Measurements from ENCODE around the gene INPP5E.
"Not testable (repeated sequence)": the region's sequence is repeated elsewhere in the genome, so short reads cannot be mapped to it uniquely, and the experiment has no call there.

Gene INPP5E

DNA sequence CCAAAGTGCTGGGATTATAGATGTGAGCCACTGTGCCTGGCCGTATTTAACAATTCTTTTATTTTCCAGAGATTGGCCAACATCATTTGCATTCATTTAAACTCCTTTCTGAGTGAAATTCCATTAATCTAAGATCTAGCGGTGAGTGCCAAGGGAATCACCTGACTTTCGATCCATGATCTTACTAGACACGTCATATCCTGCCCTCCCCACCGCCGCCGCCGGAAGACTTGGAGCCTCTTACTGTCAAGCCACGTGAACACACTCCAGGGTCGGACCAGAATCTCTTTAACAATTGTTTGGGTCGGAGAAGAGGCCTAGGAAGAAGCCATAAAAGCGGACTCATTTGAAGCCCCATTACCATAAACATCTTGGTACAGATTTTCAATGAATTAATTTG, 12.9 kb downstream of the INPP5E start:
- H3K27ac ChIP-seq (ENCODE audit: low read depth, low read length) = no peak overlapping the region
- no peaks in the 10 kb centered on the region for H3K4me1 ChIP-seq (ENCODE audit: control insufficient read depth, insufficient read depth, low read length)
- H3K9ac ChIP-seq (ENCODE audit: low read length) = no peak overlapping the region
- H3K27me3 ChIP-seq (ENCODE audit: control insufficient read depth, insufficient read depth, low read length) = no peaks in the 10 kb centered on the region
- peaks cover 23% of the 10 kb centered on the region for H3K36me3 ChIP-seq (ENCODE audit: control insufficient read depth, insufficient read depth, low read length)
- no peak overlapping the region for H3K4me3 ChIP-seq (ENCODE audit: low read length)

DNA sequence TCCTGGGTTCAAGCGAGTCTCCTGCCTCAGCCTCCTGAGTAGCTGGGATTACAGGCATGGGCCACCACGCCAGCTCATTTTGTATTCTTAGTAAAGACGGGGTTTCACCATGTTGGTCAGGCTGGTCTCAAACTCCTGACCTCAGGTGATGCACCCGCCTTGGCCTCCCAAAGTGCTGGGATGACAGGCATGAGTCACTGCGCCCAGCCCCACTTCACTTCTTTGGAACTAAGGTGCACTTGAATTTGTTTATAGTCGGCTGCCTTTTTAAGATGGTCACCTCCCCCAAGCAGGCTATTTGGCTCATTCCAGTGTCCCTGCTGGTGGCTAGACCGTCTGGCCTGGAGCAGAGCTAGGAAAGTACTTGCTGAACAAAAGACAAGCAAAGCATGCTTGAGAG, 14.3 kb downstream of the INPP5E start:
- H3K4me1 ChIP-seq (ENCODE audit: control insufficient read depth, insufficient read depth, low read length); H3K9ac ChIP-seq (ENCODE audit: low read length); H3K27ac ChIP-seq (ENCODE audit: low read depth, low read length); H3K4me3 ChIP-seq (ENCODE audit: low read length); H3K27me3 ChIP-seq (ENCODE audit: control insufficient read depth, insufficient read depth, low read length): not testable (repeated sequence)
- H3K36me3 ChIP-seq (ENCODE audit: control insufficient read depth, insufficient read depth, low read length) = peaks cover 23% of the 10 kb centered on the region

DNA sequence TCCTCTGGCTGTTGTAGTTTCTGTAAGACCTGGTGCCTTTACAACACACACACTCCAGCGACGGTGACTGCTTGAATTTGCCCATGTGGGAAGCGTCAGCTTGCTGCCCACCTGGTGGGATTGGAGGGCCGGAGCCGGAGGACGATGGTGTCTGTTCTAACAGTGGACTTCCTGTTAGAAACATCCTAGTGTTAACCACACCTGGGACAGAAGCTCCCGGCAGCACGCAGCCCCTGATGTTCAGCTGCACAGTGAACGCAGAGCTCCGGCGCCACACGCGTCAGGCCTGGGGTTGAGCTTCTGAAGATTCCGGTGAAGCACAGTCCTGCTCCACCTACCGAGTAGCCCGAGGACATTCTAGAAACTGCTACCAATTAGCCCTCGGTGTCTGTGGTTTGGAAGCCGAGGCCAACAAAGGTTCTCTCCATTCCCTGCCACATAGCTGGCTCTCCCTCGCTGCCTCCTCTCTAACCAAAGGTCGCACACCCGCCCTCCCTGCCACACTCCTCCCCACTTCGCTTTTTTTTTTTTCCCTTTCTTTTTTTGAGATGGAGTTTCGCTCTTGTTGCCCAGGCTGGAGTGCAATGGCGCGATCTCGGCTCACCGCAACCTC, 14.8 kb downstream of the INPP5E start:
- Histone ChIP-seq H3K4me1 (ENCODE audit: control insufficient read depth, insufficient read depth, low read length) (no peaks in the 10 kb centered on the region), H3K36me3 (ENCODE audit: control insufficient read depth, insufficient read depth, low read length) (peaks cover 20% of the 10 kb centered on the region), H3K27ac (ENCODE audit: low read depth, low read length) (no peak overlapping the region), H3K9ac (ENCODE audit: low read length) (no peak overlapping the region), H3K4me3 (ENCODE audit: low read length) (no peak overlapping the region), H3K27me3 (ENCODE audit: control insufficient read depth, insufficient read depth, low read length) (no peaks in the 10 kb centered on the region)

DNA sequence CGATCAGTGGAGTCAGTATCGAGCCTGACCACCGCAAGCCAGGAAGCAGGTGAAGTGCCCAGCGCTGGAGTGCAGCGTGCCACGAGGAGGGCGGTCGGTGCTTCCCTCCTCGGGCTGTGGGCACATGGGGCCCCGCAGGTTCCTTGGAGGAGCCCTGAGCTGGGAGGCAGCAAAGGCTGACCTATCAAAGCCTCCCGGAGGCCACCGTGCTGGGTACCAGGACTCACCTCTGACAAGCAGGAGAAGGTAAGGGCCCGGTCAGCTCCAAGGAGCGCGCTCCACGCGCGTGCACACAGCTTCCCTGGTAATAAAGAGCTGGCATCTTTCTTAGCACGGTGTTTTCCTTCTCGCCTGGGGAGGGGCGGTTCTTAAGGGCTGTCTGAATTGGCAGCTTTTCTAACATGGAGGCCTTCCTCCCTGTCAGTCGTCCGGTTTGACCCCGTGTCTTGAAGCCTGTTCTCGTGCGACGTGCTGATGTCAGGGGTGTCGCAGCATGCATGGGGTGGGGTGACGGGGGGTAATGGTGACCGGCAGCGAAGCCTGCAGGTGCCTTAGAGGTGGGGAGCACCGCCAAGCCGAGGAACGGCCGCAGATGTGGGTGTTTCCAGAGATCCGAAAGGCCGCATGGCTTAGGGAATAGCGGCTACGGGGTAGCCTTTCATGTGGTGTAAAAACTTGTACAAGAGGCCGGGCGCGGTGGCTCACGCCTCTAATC, 16.1 kb downstream of the INPP5E start:
- no peak overlapping the region for H3K27ac ChIP-seq (ENCODE audit: low read depth, low read length)
- peaks cover 28% of the 10 kb centered on the region for H3K36me3 ChIP-seq (ENCODE audit: control insufficient read depth, insufficient read depth, low read length)
- no peaks in the 10 kb centered on the region for H3K4me1 ChIP-seq (ENCODE audit: control insufficient read depth, insufficient read depth, low read length)
- no peaks in the 10 kb centered on the region for H3K27me3 ChIP-seq (ENCODE audit: control insufficient read depth, insufficient read depth, low read length)
- H3K9ac ChIP-seq (ENCODE audit: low read length) = no peak overlapping the region
- H3K4me3 ChIP-seq (ENCODE audit: low read length) = no peak overlapping the region

DNA sequence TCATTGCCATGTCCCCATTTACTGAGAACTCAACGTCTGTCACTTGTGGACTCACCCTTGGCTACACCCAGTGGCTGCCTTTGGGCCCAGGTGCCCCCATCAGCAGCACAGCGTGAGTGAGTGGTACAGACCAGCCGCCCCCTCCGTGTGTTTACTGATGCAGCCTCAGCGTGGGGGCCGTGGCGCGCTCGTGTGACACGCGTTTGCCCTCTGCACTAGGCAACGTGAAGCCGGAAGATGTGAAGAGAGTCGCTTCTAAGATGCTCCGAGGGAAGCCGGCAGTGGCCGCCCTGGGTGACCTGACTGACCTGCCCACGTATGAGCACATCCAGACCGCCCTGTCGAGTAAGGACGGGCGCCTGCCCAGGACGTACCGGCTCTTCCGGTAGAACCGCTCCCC, 16.8 kb downstream of the INPP5E start:
- no peaks in the 10 kb centered on the region for H3K27me3 ChIP-seq (ENCODE audit: control insufficient read depth, insufficient read depth, low read length)
- peaks cover 35% of the 10 kb centered on the region for H3K36me3 ChIP-seq (ENCODE audit: control insufficient read depth, insufficient read depth, low read length)
- H3K27ac ChIP-seq (ENCODE audit: low read depth, low read length) = no peak overlapping the region
- no peak overlapping the region for H3K9ac ChIP-seq (ENCODE audit: low read length)
- no peak overlapping the region for H3K4me3 ChIP-seq (ENCODE audit: low read length)
- no peaks in the 10 kb centered on the region for H3K4me1 ChIP-seq (ENCODE audit: control insufficient read depth, insufficient read depth, low read length)

DNA sequence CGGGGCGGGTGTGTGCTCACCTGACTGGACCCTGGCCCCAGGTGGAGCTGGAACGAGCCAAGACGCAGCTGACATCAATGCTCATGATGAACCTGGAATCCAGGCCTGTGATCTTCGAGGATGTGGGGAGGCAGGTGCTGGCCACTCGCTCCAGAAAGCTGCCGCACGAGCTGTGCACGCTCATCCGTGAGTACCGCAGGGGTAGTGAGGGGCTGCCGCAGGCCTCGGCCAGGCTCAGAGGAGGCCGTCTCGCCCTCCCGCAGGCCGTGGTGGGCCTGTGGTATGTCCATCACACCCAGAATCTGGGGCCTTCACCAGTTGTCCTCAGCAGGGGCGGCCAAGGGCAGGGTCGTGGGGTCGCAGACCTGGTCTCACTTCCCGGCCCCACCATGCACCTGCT, 17.9 kb downstream of the INPP5E start:
- Histone ChIP-seq H3K36me3 (ENCODE audit: control insufficient read depth, insufficient read depth, low read length) (peaks cover 43% of the 10 kb centered on the region), H3K9ac (ENCODE audit: low read length) (no peak overlapping the region), H3K4me3 (ENCODE audit: low read length) (no peak overlapping the region), H3K27ac (ENCODE audit: low read depth, low read length) (no peak overlapping the region), H3K27me3 (ENCODE audit: control insufficient read depth, insufficient read depth, low read length) (no peaks in the 10 kb centered on the region), H3K4me1 (ENCODE audit: control insufficient read depth, insufficient read depth, low read length) (no peaks in the 10 kb centered on the region)

DNA sequence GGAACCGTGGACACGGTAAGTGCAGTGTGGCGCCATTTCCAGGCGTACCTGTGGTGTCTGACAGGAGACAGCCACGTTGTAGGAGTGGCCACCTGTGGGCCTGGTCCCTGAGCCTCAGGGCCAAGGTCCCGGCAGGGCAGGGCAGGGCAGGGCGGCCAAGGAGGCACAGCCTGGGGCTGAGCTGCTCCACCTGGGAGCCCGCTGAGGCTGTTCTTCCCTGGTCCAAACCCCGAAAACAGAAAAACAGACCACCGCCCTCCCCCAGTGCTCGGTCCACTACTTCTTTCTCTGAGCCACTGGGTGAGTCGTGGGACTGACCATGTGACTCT, 20.6 kb downstream of the INPP5E start:
- no peak overlapping the region for H3K27ac ChIP-seq (ENCODE audit: low read depth, low read length)
- H3K36me3 ChIP-seq (ENCODE audit: control insufficient read depth, insufficient read depth, low read length) = peaks cover 62% of the 10 kb centered on the region
- H3K27me3 ChIP-seq (ENCODE audit: control insufficient read depth, insufficient read depth, low read length) = no peaks in the 10 kb centered on the region
- no peak overlapping the region for H3K4me3 ChIP-seq (ENCODE audit: low read length)
- no peaks in the 10 kb centered on the region for H3K4me1 ChIP-seq (ENCODE audit: control insufficient read depth, insufficient read depth, low read length)
- H3K9ac ChIP-seq (ENCODE audit: low read length) = no peak overlapping the region

DNA sequence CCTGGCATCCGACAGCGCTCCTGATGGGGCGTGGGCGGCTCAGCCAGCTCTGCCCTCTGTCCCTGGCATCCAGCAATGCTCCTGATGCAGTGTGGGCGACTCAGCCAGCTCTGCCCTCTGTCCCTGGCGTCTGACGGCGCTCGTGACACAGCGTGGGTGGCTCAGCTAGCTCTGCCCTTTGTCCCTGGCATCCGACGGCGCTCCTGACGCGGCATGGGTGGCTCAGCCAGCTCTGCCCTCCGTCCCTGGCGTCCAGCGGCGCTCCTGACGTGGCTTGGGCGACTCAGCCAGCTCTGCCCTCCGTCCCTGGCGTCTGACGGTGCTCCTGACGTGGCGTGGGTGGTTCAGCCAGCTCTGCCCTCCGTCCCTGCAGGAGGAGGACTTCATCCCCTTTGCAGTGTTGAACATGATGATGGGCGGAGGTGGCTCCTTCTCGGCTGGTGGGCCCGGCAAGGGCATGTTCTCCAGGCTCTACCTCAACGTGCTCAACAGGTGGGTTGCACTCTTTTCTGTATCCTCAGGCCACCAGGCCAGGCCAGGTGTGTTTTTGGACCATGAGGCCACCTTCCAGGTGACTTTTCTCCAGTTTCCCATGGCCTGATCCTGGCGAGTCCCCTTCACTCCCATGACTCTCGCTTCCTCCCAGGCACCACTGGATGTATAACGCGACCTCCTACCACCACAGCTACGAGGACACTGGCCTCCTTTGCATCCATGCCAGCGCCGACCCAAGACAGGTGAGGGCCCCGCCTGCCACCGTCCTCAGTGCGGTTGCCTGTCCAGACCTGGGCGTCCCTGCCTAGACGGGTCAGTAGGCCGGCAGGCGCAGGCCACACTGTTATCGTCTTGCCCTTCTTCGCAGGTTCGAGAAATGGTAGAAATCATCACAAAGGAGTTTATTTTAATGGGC, 21.2 kb downstream of the INPP5E start:
- Histone ChIP-seq H3K36me3 (ENCODE audit: control insufficient read depth, insufficient read depth, low read length) (peaks cover 63% of the 10 kb centered on the region), H3K27ac (ENCODE audit: low read depth, low read length) (no peak overlapping the region), H3K9ac (ENCODE audit: low read length) (no peak overlapping the region), H3K4me3 (ENCODE audit: low read length) (no peak overlapping the region), H3K27me3 (ENCODE audit: control insufficient read depth, insufficient read depth, low read length) (no peaks in the 10 kb centered on the region), H3K4me1 (ENCODE audit: control insufficient read depth, insufficient read depth, low read length) (no peaks in the 10 kb centered on the region)

DNA sequence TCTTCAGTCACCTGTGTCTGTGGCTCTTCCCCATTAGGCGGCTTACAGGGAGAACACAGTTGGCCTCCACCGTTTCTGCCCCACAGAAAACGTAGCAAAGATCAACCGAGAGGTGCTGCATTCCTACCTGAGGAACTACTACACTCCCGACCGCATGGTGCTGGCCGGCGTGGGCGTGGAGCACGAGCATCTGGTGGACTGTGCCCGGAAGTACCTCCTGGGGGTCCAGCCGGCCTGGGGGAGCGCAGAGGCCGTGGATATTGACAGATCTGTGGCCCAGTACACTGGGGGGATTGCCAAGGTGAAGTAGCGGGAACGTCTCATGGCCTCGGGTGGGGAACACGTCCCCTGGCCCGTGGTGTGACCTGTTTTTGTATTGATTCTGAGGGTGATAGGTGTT, 22.7 kb downstream of the INPP5E start:
- H3K4me3 ChIP-seq (ENCODE audit: low read length) = no peak overlapping the region
- no peak overlapping the region for H3K9ac ChIP-seq (ENCODE audit: low read length)
- H3K4me1 ChIP-seq (ENCODE audit: control insufficient read depth, insufficient read depth, low read length) = no peaks in the 10 kb centered on the region
- no peak overlapping the region for H3K27ac ChIP-seq (ENCODE audit: low read depth, low read length)
- H3K27me3 ChIP-seq (ENCODE audit: control insufficient read depth, insufficient read depth, low read length) = no peaks in the 10 kb centered on the region
- H3K36me3 ChIP-seq (ENCODE audit: control insufficient read depth, insufficient read depth, low read length) = peaks cover 57% of the 10 kb centered on the region

DNA sequence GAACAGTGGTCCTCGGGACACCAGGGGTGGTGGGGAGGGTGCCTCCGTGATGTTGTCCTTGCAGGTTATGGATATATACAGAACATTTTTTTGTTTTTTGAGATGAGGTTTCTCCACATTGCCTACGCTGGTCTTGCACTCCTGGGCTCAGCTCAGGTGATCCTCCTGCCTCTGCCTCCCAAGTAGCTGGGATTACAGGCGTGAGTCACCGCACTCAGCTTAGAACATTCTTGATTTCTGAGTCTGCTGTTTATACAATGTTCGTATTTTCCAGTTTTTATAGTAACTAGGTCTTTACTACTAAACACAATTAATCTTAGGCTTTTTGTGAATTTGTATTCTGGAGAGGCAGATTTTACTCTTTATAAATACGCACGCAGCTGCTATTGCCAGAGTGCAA, 23.2 kb downstream of the INPP5E start:
- Histone ChIP-seq H3K27me3 (ENCODE audit: control insufficient read depth, insufficient read depth, low read length) (no peaks in the 10 kb centered on the region), H3K4me3 (ENCODE audit: low read length) (no peak overlapping the region), H3K36me3 (ENCODE audit: control insufficient read depth, insufficient read depth, low read length) (peaks cover 54% of the 10 kb centered on the region), H3K4me1 (ENCODE audit: control insufficient read depth, insufficient read depth, low read length) (peaks cover 3% of the 10 kb centered on the region), H3K27ac (ENCODE audit: low read depth, low read length) (no peak overlapping the region), H3K9ac (ENCODE audit: low read length) (no peak overlapping the region)

DNA sequence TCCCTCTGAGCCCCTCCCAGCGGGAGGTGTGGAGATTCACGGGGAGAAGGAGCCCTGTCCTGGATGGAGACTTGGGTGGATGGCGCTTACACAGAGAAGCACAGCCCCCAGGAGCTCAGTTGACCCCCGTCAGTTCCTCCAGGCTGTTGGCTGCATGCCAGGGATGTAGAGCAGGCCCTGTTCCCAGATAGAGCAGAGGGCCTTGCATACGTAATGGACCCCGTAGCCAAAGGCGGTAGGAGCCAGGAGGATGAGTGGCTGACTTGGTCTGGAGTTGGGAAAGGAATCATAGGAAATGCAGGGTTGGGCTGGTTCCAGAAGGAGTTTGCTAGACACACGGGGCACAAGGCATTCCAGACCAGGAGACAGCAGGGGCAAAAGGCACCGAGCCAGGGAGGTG, 26.7 kb downstream of the INPP5E start:
- H3K36me3 ChIP-seq (ENCODE audit: control insufficient read depth, insufficient read depth, low read length) = peaks cover 39% of the 10 kb centered on the region
- H3K4me3 ChIP-seq (ENCODE audit: low read length) = no peak overlapping the region
- H3K9ac ChIP-seq (ENCODE audit: low read length) = no peak overlapping the region
- no peak overlapping the region for H3K27ac ChIP-seq (ENCODE audit: low read depth, low read length)
- H3K27me3 ChIP-seq (ENCODE audit: control insufficient read depth, insufficient read depth, low read length) = no peaks in the 10 kb centered on the region
- H3K4me1 ChIP-seq (ENCODE audit: control insufficient read depth, insufficient read depth, low read length) = peaks cover 11% of the 10 kb centered on the region

DNA sequence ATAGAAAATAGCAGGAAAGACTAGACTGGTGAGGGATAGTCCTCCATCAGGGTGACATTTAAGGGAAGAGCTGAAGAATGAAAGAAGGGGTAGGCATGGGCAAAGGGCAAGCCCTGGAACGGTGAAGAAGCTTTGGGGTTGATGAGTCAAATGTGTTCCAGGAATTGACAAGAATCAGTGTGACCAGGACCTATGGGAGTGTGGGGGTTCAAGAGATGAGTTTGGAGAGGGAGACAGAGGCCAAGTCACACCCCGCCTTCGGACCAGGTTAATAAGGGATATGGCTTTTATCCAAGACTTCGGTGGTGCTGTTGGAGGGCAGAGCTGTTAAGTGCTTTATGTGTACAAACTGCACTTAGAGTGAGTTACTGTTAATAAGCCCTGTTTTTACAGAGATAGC, 28.3 kb downstream of the INPP5E start:
- H3K4me1 ChIP-seq (ENCODE audit: control insufficient read depth, insufficient read depth, low read length) = peaks cover 11% of the 10 kb centered on the region
- H3K27me3 ChIP-seq (ENCODE audit: control insufficient read depth, insufficient read depth, low read length) = no peaks in the 10 kb centered on the region
- peak overlapping the region; percentile 75 for H3K9ac ChIP-seq (ENCODE audit: low read length)
- peaks cover 29% of the 10 kb centered on the region for H3K36me3 ChIP-seq (ENCODE audit: control insufficient read depth, insufficient read depth, low read length)
- H3K27ac ChIP-seq (ENCODE audit: low read depth, low read length) = no peak overlapping the region
- H3K4me3 ChIP-seq (ENCODE audit: low read length) = peak overlapping the region; percentile 96

Data from rectal smooth muscle tissue (tissue), 1 donor.